HepG2 (cell line): ENCODE measurements around the gene DGUOK. TPM values are rescaled to one million over a fixed set of nuclear protein-coding genes. Genes with fewer than 3 reads are reported as not detected.

Source experiments
- ATAC-seq: fragments of 200-7000 bp; cut with Tn5 transposase; 3 replicates; pipeline ENCODE4 v1.9.1; 2020; ENCODE audit warnings: mild to moderate bottlenecking, moderate library complexity
- BruUV-seq: library from RNA; stranded (reverse); fragments of 400-500 nt; replicated peaks from 2 replicates; lab custom pipeline; 2021; lab: Mats Ljungman, UMichigan
- CTCF ChIA-PET: fragments of 300-600 bp; formaldehyde crosslinking; extraction: SDS; loops from one replicate; lab custom pipeline; 2021; ENCODE audit warnings: low total read pairs, inconsistent platforms, low intra/inter-chr PET ratio; lab: Yijun Ruan, JAX
- POLR2A ChIA-PET: fragments of 350-600 bp; sonication (Branson Sonifier 250); formaldehyde crosslinking; loops from one replicate; lab custom pipeline; 2020; ENCODE audit warnings: antibody characterized with exemption, inconsistent platforms; lab: Yijun Ruan, JAX
- DNase-seq: peaks from one replicate; pipeline ENCODE4 v3.0.0-alpha.2; 2015; ENCODE audit warnings: low spot score
- FAIRE-seq: peaks from 3 replicates; lab custom pipeline; 2011; peaks lifted over from hg19 to GRCh38; lab: Jason Lieb, UNC
- H2AFZ ChIP-seq: one replicate; pipeline ENCODE4 v1.6.1; 2011; ENCODE audit warnings: low read length, inconsistent platforms
- H3K27ac ChIP-seq: fragments of 300-600 bp; 3 replicates; pipeline ENCODE4 v1.8.0; 2011; ENCODE audit warnings: mixed run types, mild to moderate bottlenecking, mixed read lengths, low read length, inconsistent platforms; ENCODE audit not compliant: insufficient read depth; ENCODE audit errors: extremely low read length
- H3K27me3 ChIP-seq, 2 experiments: fragments of 200-600 bp in 1 of 2; 2 replicates in 1 of 2; 3 replicates in 1 of 2; pipeline versions ENCODE4 v1.6.0 to v1.8.0; 2011; ENCODE audit warnings: low read length in 2 of 2, mild to moderate bottlenecking in 2 of 2, moderate library complexity in 2 of 2, inconsistent platforms in 1 of 2; ENCODE audit not compliant: insufficient read depth in 2 of 2, control insufficient read depth in 1 of 2
- H3K36me3 ChIP-seq, 2 experiments: fragments of 200-600 bp in 1 of 2; replicated peaks in 1 of 2; 2 replicates in 1 of 2; 3 replicates in 1 of 2; pipeline versions ENCODE4 v1.5.1 to v1.8.0; 2011; ENCODE audit warnings: low read length in 2 of 2, inconsistent platforms in 1 of 2; ENCODE audit not compliant: insufficient read depth in 2 of 2, control insufficient read depth in 1 of 2
- H3K4me1 ChIP-seq: 2 replicates; pipeline ENCODE4 v1.5.1; 2012; ENCODE audit warnings: low read length, inconsistent platforms; ENCODE audit not compliant: insufficient read depth
- H3K4me2 ChIP-seq: 2 replicates; pipeline ENCODE4 v1.6.0; 2011; ENCODE audit warnings: low read depth, low read length, inconsistent platforms
- H3K4me3 ChIP-seq, 3 experiments: fragments of 200-600 bp in 1 of 3; sonication (generic), shearing (Covaris generic) in 1 of 3; replicated peaks in 1 of 3; 2 replicates each; pipeline ENCODE4 v1.5.1; 2011 to 2016; ENCODE audit warnings: low read length in 3 of 3, inconsistent platforms in 2 of 3, low read depth in 2 of 3, mild to moderate bottlenecking in 2 of 3, control low read depth in 1 of 3, mixed read lengths in 1 of 3; ENCODE audit not compliant: insufficient read depth in 1 of 3
- H3K79me2 ChIP-seq: one replicate; pipeline ENCODE4 v1.6.1; 2011; ENCODE audit warnings: low read length, inconsistent platforms; ENCODE audit not compliant: insufficient read depth
- H3K9ac ChIP-seq: 2 replicates; pipeline ENCODE4 v1.6.0; 2011; ENCODE audit warnings: mild to moderate bottlenecking, low read depth, low read length, inconsistent platforms; ENCODE audit not compliant: insufficient read depth
- H3K9me3 ChIP-seq: 2 replicates; pipeline ENCODE4 v1.5.1; 2012; ENCODE audit warnings: mild to moderate bottlenecking, low read length
- H4K20me1 ChIP-seq: 2 replicates; pipeline ENCODE4 v1.6.0; 2011; ENCODE audit warnings: inconsistent platforms, mild to moderate bottlenecking, low read length, moderate library complexity; ENCODE audit not compliant: insufficient read depth
- AGO2 ChIP-seq: fragments of 200-400 bp; formaldehyde crosslinking; optimal IDR thresholded peaks from 2 replicates; pipeline ENCODE3; 2017; ENCODE audit warnings: mild to moderate bottlenecking, low read depth, low read length, moderate library complexity
- HDAC1 ChIP-seq: sonication (generic); formaldehyde crosslinking; IDR thresholded peaks from 2 replicates; pipeline ENCODE4 v1.5.1; 2020; ENCODE audit warnings: mild to moderate bottlenecking, missing genetic modification reagents
- HMG20B ChIP-seq: conservative IDR thresholded peaks from 2 replicates; pipeline ENCODE4 v1.6.1; 2016; ENCODE audit warnings: missing genetic modification reagents, missing compliant biosample characterization
- KLF15 ChIP-seq: sonication (generic); formaldehyde crosslinking; IDR thresholded peaks from 2 replicates; pipeline ENCODE4 v1.8.1; 2023; ENCODE audit warnings: borderline replicate concordance, mild to moderate bottlenecking, inconsistent platforms, missing genetic modification reagents, mixed read lengths
- NRL ChIP-seq: sonication (generic); formaldehyde crosslinking; IDR thresholded peaks from 2 replicates; pipeline ENCODE4 v1.5.0; 2020; ENCODE audit warnings: missing genetic modification reagents, mild to moderate bottlenecking, moderate library complexity, borderline replicate concordance
- POGZ ChIP-seq: sonication (generic); formaldehyde crosslinking; IDR thresholded peaks from 2 replicates; pipeline ENCODE4 v1.4.0; 2020; ENCODE audit warnings: mild to moderate bottlenecking, missing genetic modification reagents
- TARDBP ChIP-seq: sonication (generic); formaldehyde crosslinking; IDR thresholded peaks from 2 replicates; pipeline ENCODE4 v1.8.0; 2022; ENCODE audit warnings: mild to moderate bottlenecking, missing genetic modification reagents
- ZNF20 ChIP-seq: sonication (generic); formaldehyde crosslinking; IDR thresholded peaks from 2 replicates; pipeline ENCODE4 v1.4.0; 2020; ENCODE audit warnings: mild to moderate bottlenecking, moderate library complexity, missing genetic modification reagents
- ZNF263 ChIP-seq: sonication (generic); formaldehyde crosslinking; IDR thresholded peaks from 2 replicates; pipeline ENCODE4 v1.4.0; 2020; ENCODE audit warnings: missing genetic modification reagents
- ZNF296 ChIP-seq: sonication (generic); formaldehyde crosslinking; conservative IDR thresholded peaks from 2 replicates; pipeline ENCODE4 v1.5.0; 2020; ENCODE audit warnings: mild to moderate bottlenecking, missing genetic modification reagents
- ZNF562 ChIP-seq: sonication (generic); formaldehyde crosslinking; IDR thresholded peaks from 2 replicates; pipeline ENCODE4 v1.8.0; 2022; ENCODE audit warnings: missing genetic modification reagents, borderline replicate concordance
- WGBS: methylation state at CpG from one replicate; pipeline ENCODE4 v1.1.6; 2017; ENCODE audit warnings: low lambda C conversion rate; 5-methylcytosine and 5-hydroxymethylcytosine counted together
- in situ Hi-C: cut with HindIII; loops from 2 replicates; pipeline ENCODE4 v1.10.0; 2017; ENCODE audit warnings: low pct_unique_long_range_greater_than_20kb; ENCODE audit not compliant: extremely low pct_ligation_motif_present
- intact Hi-C: fragments of 100-400 bp; cut with micrococcal nuclease; formaldehyde crosslinking; loops from one replicate; pipeline ENCODE4 v1.10.0; 2022; ENCODE audit not compliant: unreplicated experiment
- polyA plus RNA-seq, 8 experiments: library from polyadenylated mRNA; depleted of rRNA in 3 of 8; stranded (reverse) in 7 of 8; unstranded in 1 of 8; fragments of >200 nt; fragmentation: Illumina TruSeq in 4 of 8; extraction: Trizol in 4 of 8; gene quantifications; 2 replicates each; pipeline versions ENCODE4 v1.2.1 to v1.2.3, GENCODE V29; 2011 to 2016; ENCODE audit warnings: low read depth in 4 of 8, missing spikeins in 1 of 8, mixed read lengths in 1 of 8; ENCODE audit not compliant: insufficient read depth in 1 of 8
- total RNA-seq, 5 experiments: library from RNA; depleted of rRNA; stranded (reverse); fragments of >200 nt; fragmentation: Illumina TruSeq; extraction: Trizol; gene quantifications; 2 replicates each; pipeline ENCODE4 v1.2.3, GENCODE V29; 2016; ENCODE audit warnings: low read depth in 1 of 5
- TF ChIP-seq, protein P1 (sequence below): sonication (generic); formaldehyde crosslinking; IDR thresholded peaks from 2 replicates; pipeline ENCODE4 v1.4.0; 2020; ENCODE audit warnings: missing genetic modification reagents, low read depth, mild to moderate bottlenecking, borderline replicate concordance

Gene DGUOK
- total and polyA plus RNA-seq, 2 of the 13 experiments (the other 11 are each of a cell fraction or from before 2014, with no cell fraction given): 105 to 137 TPM

- TF ChIP-seq, protein P1, sequence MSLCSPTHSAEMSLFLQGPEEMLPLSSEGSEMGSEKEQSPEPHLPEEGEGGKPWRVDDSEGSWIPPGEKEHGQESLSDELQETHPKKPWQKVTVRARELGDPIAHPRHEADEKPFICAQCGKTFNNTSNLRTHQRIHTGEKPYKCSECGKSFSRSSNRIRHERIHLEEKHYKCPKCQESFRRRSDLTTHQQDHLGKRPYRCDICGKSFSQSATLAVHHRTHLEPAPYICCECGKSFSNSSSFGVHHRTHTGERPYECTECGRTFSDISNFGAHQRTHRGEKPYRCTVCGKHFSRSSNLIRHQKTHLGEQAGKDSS (CRISPR knock-in tag): no peak
- TF ChIP-seq POGZ (CRISPR knock-in tag): no peak
- TF ChIP-seq ZNF20 (CRISPR knock-in tag): no peak
- no peak for TF ChIP-seq NRL
- no peak for TF ChIP-seq ZNF263 (CRISPR knock-in tag)
- no peak for TF ChIP-seq HMG20B (CRISPR knock-in tag)
- TF ChIP-seq HDAC1 (CRISPR knock-in tag): no peak
- no peak for TF ChIP-seq TARDBP (CRISPR knock-in tag)
- no peak for TF ChIP-seq AGO2
Measured at GRCh38 chr2:73971722-73972121, 45.0 kb downstream of the DGUOK start (continued).

- ChIA-PET CTCF (no interaction called here), POLR2A (no interaction called here)
- Histone ChIP-seq H3K79me2 (no peaks in the 10 kb centered on the region), H2AFZ (no peak overlapping the region), H3K9me3 (no peaks in the 10 kb centered on the region), H3K36me3 (no peaks in the 10 kb centered on the region), H3K4me3 (no peak overlapping the region), H3K4me2 (no peak overlapping the region), H3K27me3 (peaks cover 0 to 25% of the 10 kb centered on the region in 2 experiments; a peak in 2 of 5 replicates), H3K4me1 (peaks cover 26% of the 10 kb centered on the region), H4K20me1 (no peaks in the 10 kb centered on the region), H3K9ac (no peak overlapping the region), H3K27ac (no peak overlapping the region)
- in situ Hi-C loops (no loop called here), intact Hi-C loops (no loop called here)
- 13% methylated on average over 3 of the region's 3 CpGs for WGBS
- DNase-seq: no peak
- no peak for TF ChIP-seq KLF15 (CRISPR knock-in tag)
- no peak for TF ChIP-seq ZNF562 (CRISPR knock-in tag)
- no peak for TF ChIP-seq ZNF296
- no TSS peak for BruUV-seq
- no peak for ATAC-seq
- no peak for FAIRE-seq
Measured at GRCh38 chr2:73972846-73973245, 46.2 kb downstream of the DGUOK start.
